Measurements from ENCODE around the gene ZNF90.
"Not testable (repeated sequence)": the region's sequence is repeated elsewhere in the genome, so short reads cannot be mapped to it uniquely, and the experiment has no call there.

Gene ZNF90

GRCh38 chr19:20079476-20079875 lies 1.7 kb downstream of the ZNF90 start (continued):
- TF ChIP-seq ZNF2 (tag by site-specific recombination; IDR thresholded peaks at IDR 0.05) (no peak), ZNF221 (tag by site-specific recombination; IDR thresholded peaks at IDR 0.05; ENCODE audit: borderline replicate concordance) (no peak)

DNA sequence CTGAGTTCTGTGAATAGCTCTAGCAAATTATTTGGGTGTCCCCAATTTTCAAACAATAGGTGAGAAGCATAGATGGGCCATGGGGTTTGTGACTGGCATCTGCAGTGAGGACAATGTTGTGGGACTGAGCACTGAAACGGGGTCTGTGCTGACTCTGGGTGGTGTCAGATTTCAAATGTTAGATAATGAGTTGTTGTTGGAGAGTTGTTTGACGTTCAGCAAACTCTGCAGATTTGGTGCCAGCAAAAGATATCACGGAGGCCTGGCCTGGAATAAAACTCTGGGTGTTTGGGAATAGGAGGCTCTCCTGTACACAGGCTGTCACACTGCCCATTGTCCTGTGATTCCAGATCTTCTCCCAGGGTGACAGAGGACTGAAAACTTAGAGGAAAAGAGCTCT lies 2.9 kb downstream of the ZNF90 start:
- H3K4me1 ChIP-seq (ENCODE audit: control insufficient read depth, insufficient read depth, low read length), result no peaks in the 10 kb centered on the region
- no peak for TF ChIP-seq ZNF394 (tag by site-specific recombination; IDR thresholded peaks at IDR 0.05; ENCODE audit: borderline replicate concordance)
- TF ChIP-seq ZNF302 (tag by site-specific recombination; IDR thresholded peaks at IDR 0.05; ENCODE audit: low read depth), result no peak
- TF ChIP-seq, protein P1, sequence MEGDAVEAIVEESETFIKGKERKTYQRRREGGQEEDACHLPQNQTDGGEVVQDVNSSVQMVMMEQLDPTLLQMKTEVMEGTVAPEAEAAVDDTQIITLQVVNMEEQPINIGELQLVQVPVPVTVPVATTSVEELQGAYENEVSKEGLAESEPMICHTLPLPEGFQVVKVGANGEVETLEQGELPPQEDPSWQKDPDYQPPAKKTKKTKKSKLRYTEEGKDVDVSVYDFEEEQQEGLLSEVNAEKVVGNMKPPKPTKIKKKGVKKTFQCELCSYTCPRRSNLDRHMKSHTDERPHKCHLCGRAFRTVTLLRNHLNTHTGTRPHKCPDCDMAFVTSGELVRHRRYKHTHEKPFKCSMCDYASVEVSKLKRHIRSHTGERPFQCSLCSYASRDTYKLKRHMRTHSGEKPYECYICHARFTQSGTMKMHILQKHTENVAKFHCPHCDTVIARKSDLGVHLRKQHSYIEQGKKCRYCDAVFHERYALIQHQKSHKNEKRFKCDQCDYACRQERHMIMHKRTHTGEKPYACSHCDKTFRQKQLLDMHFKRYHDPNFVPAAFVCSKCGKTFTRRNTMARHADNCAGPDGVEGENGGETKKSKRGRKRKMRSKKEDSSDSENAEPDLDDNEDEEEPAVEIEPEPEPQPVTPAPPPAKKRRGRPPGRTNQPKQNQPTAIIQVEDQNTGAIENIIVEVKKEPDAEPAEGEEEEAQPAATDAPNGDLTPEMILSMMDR (tag by site-specific recombination; IDR thresholded peaks at IDR 0.05), result no peak
- H3K27ac ChIP-seq (ENCODE audit: extremely low read depth, low read depth, low read length), result no peak overlapping the region
- ChIA-PET POLR2A (interaction anchor here (0.6 kb wide), 1 partner anchor 61 kb away, joined by 6 read pairs; no protein-coding TSS in a partner anchor), CTCF (no interaction called here)
- no peaks in the 10 kb centered on the region for H3K9me3 ChIP-seq (ENCODE audit: control insufficient read depth, insufficient read depth, low read depth, low read length)
- no peak overlapping the region for H3K4me3 ChIP-seq (ENCODE audit: low read depth, low read length)
- no peaks in the 10 kb centered on the region for H3K36me3 ChIP-seq (ENCODE audit: control insufficient read depth in 2 of 2, insufficient read depth in 1 of 2, low read length in 2 of 2)

GRCh38 chr19:20082232-20082833 lies 4.5 kb downstream of the ZNF90 start:
- H3K4me1 ChIP-seq (ENCODE audit: control insufficient read depth, insufficient read depth, low read length); H3K27ac ChIP-seq (ENCODE audit: extremely low read depth, low read depth, low read length); CTCF ChIA-PET; POLR2A ChIA-PET; H3K9me3 ChIP-seq (ENCODE audit: control insufficient read depth, insufficient read depth, low read depth, low read length); H3K4me3 ChIP-seq (ENCODE audit: low read depth, low read length); H3K36me3 ChIP-seq (ENCODE audit: control insufficient read depth in 2 of 2, insufficient read depth in 1 of 2, low read length in 2 of 2): not testable (repeated sequence)

DNA sequence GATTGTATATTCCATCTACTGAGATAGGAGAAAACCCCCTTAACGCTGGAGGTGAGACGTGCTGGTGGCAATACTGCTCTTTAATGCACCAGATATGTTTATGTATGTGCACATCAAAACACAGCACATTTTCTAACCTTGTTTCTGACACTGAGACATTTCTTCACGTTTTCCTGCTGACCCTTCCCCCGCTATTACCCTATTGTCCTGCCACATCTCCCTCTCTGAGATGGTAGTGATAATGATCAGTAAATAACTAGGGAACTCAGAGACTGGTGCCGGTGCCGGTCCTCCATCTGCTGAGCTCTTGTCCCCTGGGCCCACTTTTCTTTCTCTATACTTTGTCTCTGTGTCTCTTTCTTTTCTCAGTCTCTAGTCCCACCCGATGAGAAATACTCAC lies 5.1 kb downstream of the ZNF90 start:
- H3K27ac ChIP-seq (ENCODE audit: extremely low read depth, low read depth, low read length); POLR2A ChIA-PET: not testable (repeated sequence)

DNA sequence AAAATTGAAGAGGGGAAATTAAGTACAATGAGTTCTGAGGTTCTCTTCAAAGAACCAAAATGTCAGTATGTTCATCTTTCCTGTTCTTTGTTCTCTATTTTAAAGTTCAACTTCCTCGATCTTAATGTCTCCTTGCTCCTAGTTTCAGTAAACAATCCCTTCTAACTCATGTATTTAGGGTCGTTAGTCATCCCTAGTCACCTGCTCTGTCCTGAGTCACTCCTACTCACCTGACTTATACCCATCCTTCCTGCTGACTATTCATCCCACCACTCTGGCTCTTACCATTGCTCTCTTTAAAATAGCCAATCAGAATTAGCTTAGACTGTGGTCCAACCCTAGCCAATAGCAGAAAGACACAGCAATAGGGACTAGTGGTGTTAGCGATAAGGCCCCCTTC lies 24.3 kb downstream of the ZNF90 start:
- Histone ChIP-seq H3K27ac (ENCODE audit: extremely low read depth, low read depth, low read length) (no peak overlapping the region), H3K4me3 (ENCODE audit: low read depth, low read length) (no peak overlapping the region), H3K9me3 (ENCODE audit: control insufficient read depth, insufficient read depth, low read depth, low read length) (no peaks in the 10 kb centered on the region), H3K4me1 (ENCODE audit: control insufficient read depth, insufficient read depth, low read length) (no peaks in the 10 kb centered on the region), H3K36me3 (ENCODE audit: control insufficient read depth in 2 of 2, insufficient read depth in 1 of 2, low read length in 2 of 2) (no peaks in the 10 kb centered on the region)
- POLR2A ChIA-PET, result no interaction called here
- no peak for TF ChIP-seq ZNF548 (tag by site-specific recombination; IDR thresholded peaks at IDR 0.05)
- CTCF ChIA-PET, result no interaction called here

More for the DNA sequence above, 5.1 kb downstream of the ZNF90 start:
- H3K36me3 ChIP-seq (ENCODE audit: control insufficient read depth in 2 of 2, insufficient read depth in 1 of 2, low read length in 2 of 2); CTCF ChIA-PET; H3K4me1 ChIP-seq (ENCODE audit: control insufficient read depth, insufficient read depth, low read length); H3K9me3 ChIP-seq (ENCODE audit: control insufficient read depth, insufficient read depth, low read depth, low read length); H3K4me3 ChIP-seq (ENCODE audit: low read depth, low read length): not testable (repeated sequence)

DNA sequence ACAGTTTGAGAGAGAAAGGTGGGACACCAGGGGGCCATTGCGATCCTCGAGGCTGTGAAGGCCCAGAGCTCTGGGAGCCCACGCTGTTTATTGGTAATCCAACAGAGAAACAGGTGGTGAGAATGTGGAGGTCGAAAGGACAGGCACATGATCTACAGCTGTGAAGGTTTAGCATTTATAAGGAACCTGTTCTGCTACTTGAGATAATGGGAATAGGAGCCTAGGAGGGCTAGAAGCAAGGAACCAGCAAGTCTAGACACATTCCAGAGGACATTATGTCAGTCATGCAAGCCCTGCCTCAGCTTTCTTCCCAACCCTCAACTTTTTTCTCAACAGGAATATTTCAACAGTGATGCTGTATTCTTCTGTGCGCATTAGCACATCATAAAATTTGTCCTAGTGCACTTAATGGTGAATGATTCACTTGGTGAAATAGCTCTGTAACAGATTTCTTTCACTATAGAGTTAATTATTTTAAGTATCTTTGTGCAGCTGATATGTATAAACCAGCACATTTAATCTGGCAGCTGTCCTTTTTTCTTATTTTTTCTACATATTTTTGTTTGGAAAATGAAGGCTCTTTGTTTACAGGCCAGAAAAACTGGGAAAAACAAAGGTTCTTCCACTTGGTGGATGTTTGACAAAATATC lies 25.4 kb downstream of the ZNF90 start:
- Histone ChIP-seq H3K27ac (ENCODE audit: extremely low read depth, low read depth, low read length) (no peak overlapping the region), H3K4me3 (ENCODE audit: low read depth, low read length) (no peak overlapping the region), H3K36me3 (ENCODE audit: control insufficient read depth in 2 of 2, insufficient read depth in 1 of 2, low read length in 2 of 2) (no peaks in the 10 kb centered on the region), H3K4me1 (ENCODE audit: control insufficient read depth, insufficient read depth, low read length) (no peaks in the 10 kb centered on the region), H3K9me3 (ENCODE audit: control insufficient read depth, insufficient read depth, low read depth, low read length) (no peaks in the 10 kb centered on the region)
- POLR2A ChIA-PET, result interaction anchor here (1.1 kb wide), 1 partner anchor 11 kb away, joined by 4 read pairs; no protein-coding TSS in a partner anchor
- TF ChIP-seq ZBTB49 (tag by site-specific recombination; IDR thresholded peaks at IDR 0.05; ENCODE audit: low read depth) (no peak), ZNF426 (tag by site-specific recombination; IDR thresholded peaks at IDR 0.05) (no peak), HOXC10 (CRISPR knock-in tag; IDR thresholded peaks at IDR 0.05) (no peak), KLF8 (tag by site-specific recombination; IDR thresholded peaks at IDR 0.05) (no peak), ZNF302 (tag by site-specific recombination; IDR thresholded peaks at IDR 0.05; ENCODE audit: low read depth) (no peak), AEBP2 (tag by site-specific recombination; IDR thresholded peaks at IDR 0.05; ENCODE audit: borderline replicate concordance) (no peak), ZNF202 (tag by site-specific recombination; IDR thresholded peaks at IDR 0.05; ENCODE audit: borderline replicate concordance) (no peak)
- TF ChIP-seq, protein P2, sequence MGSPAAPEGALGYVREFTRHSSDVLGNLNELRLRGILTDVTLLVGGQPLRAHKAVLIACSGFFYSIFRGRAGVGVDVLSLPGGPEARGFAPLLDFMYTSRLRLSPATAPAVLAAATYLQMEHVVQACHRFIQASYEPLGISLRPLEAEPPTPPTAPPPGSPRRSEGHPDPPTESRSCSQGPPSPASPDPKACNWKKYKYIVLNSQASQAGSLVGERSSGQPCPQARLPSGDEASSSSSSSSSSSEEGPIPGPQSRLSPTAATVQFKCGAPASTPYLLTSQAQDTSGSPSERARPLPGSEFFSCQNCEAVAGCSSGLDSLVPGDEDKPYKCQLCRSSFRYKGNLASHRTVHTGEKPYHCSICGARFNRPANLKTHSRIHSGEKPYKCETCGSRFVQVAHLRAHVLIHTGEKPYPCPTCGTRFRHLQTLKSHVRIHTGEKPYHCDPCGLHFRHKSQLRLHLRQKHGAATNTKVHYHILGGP (tag by site-specific recombination; IDR thresholded peaks at IDR 0.05), result no peak
- CTCF ChIA-PET, result interaction anchor here (0.6 kb wide), 2 partner anchors 11 to 29 kb away, joined by 3 read pairs; no protein-coding TSS in a partner anchor

All from HEK293 (cell line).